Lower leg skin (tissue), 4 donors: Measurements from ENCODE around the gene ZEB1. TPM values are rescaled to one million over a fixed set of nuclear protein-coding genes. Genes with fewer than 3 reads are reported as not detected.

Experiments
- DNase-seq, 2 donors: peaks; one replicate each; pipeline ENCODE4 v3.0.0-alpha.2; 2019; ENCODE audit warnings: low spot score in 2 of 2
- H3K4me3 ChIP-seq: fragments of 200-600 bp; sonication (generic); 2 replicates; pipeline ENCODE4 v1.5.1; 2017; ENCODE audit warnings: mild to moderate bottlenecking, low read depth; ENCODE audit not compliant: poor library complexity, severe bottlenecking
- CTCF ChIP-seq, 3 donors: fragments of 450-650 bp; IDR thresholded peaks; one replicate each; pipeline ENCODE4 v1.5.1; 2016; ENCODE audit warnings: antibody characterized with exemption in 3 of 3, mild to moderate bottlenecking in 3 of 3, moderate library complexity in 2 of 3
- POLR2A ChIP-seq, 2 donors: fragments of 450-650 bp; IDR thresholded peaks; one replicate each; pipeline ENCODE4 v1.6.1; 2016 to 2017; ENCODE audit warnings: antibody characterized with exemption in 2 of 2, mild to moderate bottlenecking in 1 of 2, moderate library complexity in 1 of 2
- WGBS, 2 donors: methylation state at CpG; one replicate each; pipeline ENCODE4 v1.1.5; 2018; 5-methylcytosine and 5-hydroxymethylcytosine counted together
- intact Hi-C: fragments of 100-400 bp; cut with DNase I; formaldehyde crosslinking; loops from one replicate; pipeline ENCODE4 v1.15.0; 2023; ENCODE audit warnings: low total_unique reads
- total RNA-seq, 4 donors: library from RNA; depleted of rRNA; stranded (reverse); fragments of >200 nt; gene quantifications; one replicate each; pipeline ENCODE4 v1.1.0, GENCODE V29; 2016

ZEB1 gene
- total RNA-seq, 4 donors from 2014 or later, result 7.1 to 28.7 (median 10.6) TPM

DNA sequence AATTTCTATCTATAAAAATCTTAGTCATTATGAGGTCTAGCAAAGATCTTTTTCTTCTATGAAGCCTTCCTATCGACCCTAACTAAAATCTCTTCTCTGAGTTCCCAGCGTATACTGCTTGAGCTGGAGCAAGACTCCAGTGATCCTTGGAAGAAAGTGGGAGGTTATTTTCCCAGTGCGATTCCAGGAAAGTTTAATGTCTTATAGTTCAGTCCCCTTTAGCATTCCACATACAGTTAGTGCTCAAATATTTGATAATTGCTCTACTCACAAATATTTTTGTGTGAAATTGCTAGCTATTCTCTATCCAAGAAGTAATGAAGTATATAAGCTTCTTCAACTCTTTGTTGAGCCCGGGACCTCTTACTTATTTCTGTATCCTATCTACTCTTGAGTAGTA, 47.7 kb downstream of the ZEB1 start:
- no peak for DNase-seq
- 91 to 92% methylated on average over 4 of the region's 4 CpGs for WGBS, 2 donors
- H3K4me3 ChIP-seq, result no peak overlapping the region
- intact Hi-C loops, result no loop called here
- TF ChIP-seq CTCF (IDR thresholded peaks at IDR 0.05) (no peak), POLR2A (IDR thresholded peaks at IDR 0.05) (no peak)

DNA sequence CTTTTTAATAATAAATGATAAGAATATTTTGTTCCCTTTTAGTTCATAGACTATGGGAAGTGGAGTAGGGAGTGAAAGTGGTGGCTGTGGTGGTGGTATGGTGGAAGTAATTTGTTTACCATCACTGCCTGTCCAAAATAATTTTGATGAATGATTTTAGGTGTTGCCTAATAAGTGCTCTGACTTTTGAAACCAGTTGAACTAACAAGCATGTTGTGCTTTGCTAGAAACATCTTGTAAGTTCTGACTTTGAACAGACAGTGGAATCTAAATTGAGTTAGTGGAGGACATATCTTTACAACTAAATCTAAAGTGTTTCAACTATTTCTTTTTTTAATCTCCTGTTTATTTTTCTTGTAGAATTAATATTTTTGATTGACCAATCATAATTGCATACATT, 49.7 kb downstream of the ZEB1 start:
- DNase-seq, result no peak
- no peak overlapping the region for H3K4me3 ChIP-seq
- intact Hi-C loops, result no loop called here
- TF ChIP-seq POLR2A (IDR thresholded peaks at IDR 0.05), result no peak
- TF ChIP-seq CTCF (IDR thresholded peaks at IDR 0.05), result no peak

DNA sequence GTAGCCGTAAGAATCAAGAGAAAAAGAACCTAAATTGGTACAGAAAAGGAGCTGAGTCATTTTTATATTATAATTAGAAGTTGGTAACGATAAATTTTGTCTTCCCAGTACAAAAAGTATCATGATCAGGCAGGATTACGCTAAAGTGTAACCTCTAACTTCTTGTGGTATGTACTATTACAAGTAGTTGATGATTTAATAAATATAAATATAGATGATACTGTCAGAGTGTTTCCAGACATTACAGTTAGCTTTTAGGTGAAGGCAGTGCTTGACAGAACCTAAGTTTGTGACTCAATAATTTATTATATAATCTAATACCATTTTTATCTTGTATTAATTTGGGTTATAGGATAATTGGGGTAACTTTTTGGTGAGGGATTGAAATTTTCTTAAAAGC, 53.4 kb downstream of the ZEB1 start:
- DNase-seq, result no peak
- WGBS, 2 donors, result 82 to 86% methylated on average over 3 of the region's 3 CpGs
- intact Hi-C loops, result no loop called here
- no peak for TF ChIP-seq POLR2A (IDR thresholded peaks at IDR 0.05)
- no peak for TF ChIP-seq CTCF (IDR thresholded peaks at IDR 0.05)
- H3K4me3 ChIP-seq, result no peak overlapping the region

GRCh38 chr10:31374146-31374696, 55.2 kb downstream of the ZEB1 start:
- 74 to 75% methylated on average over 2 of the region's 2 CpGs for WGBS, 2 donors
- DNase-seq, result no peak
- TF ChIP-seq CTCF (IDR thresholded peaks at IDR 0.05) (no peak), POLR2A (IDR thresholded peaks at IDR 0.05) (no peak)
- intact Hi-C loops, result no loop called here
- no peak overlapping the region for H3K4me3 ChIP-seq

GRCh38 chr10:31381171-31381570, 62.2 kb downstream of the ZEB1 start:
- WGBS, 2 donors, result 71 to 74% methylated on average over 1 of the region's 1 CpG
- no peak for DNase-seq
- H3K4me3 ChIP-seq, result no peak overlapping the region
- TF ChIP-seq CTCF (IDR thresholded peaks at IDR 0.05), result no peak
- TF ChIP-seq POLR2A (IDR thresholded peaks at IDR 0.05), result no peak
- intact Hi-C loops, result no loop called here

GRCh38 chr10:31381766-31382316, 62.8 kb downstream of the ZEB1 start:
- no peak overlapping the region for H3K4me3 ChIP-seq
- TF ChIP-seq POLR2A (IDR thresholded peaks at IDR 0.05) (no peak), CTCF (IDR thresholded peaks at IDR 0.05) (no peak)
- 92 to 95% methylated on average over 6 of the region's 6 CpGs for WGBS, 2 donors
- no peak for DNase-seq
- intact Hi-C loops, result no loop called here
